ENCODE data around the gene CIROP. TPM values are rescaled to one million over a fixed set of nuclear protein-coding genes. Genes with fewer than 3 reads are reported as not detected.

Gene CIROP, protein sequence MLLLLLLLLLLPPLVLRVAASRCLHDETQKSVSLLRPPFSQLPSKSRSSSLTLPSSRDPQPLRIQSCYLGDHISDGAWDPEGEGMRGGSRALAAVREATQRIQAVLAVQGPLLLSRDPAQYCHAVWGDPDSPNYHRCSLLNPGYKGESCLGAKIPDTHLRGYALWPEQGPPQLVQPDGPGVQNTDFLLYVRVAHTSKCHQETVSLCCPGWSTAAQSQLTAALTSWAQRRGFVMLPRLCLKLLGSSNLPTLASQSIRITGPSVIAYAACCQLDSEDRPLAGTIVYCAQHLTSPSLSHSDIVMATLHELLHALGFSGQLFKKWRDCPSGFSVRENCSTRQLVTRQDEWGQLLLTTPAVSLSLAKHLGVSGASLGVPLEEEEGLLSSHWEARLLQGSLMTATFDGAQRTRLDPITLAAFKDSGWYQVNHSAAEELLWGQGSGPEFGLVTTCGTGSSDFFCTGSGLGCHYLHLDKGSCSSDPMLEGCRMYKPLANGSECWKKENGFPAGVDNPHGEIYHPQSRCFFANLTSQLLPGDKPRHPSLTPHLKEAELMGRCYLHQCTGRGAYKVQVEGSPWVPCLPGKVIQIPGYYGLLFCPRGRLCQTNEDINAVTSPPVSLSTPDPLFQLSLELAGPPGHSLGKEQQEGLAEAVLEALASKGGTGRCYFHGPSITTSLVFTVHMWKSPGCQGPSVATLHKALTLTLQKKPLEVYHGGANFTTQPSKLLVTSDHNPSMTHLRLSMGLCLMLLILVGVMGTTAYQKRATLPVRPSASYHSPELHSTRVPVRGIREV
- total RNA-seq (not detected), polyA plus RNA-seq (not detected)

DNA sequence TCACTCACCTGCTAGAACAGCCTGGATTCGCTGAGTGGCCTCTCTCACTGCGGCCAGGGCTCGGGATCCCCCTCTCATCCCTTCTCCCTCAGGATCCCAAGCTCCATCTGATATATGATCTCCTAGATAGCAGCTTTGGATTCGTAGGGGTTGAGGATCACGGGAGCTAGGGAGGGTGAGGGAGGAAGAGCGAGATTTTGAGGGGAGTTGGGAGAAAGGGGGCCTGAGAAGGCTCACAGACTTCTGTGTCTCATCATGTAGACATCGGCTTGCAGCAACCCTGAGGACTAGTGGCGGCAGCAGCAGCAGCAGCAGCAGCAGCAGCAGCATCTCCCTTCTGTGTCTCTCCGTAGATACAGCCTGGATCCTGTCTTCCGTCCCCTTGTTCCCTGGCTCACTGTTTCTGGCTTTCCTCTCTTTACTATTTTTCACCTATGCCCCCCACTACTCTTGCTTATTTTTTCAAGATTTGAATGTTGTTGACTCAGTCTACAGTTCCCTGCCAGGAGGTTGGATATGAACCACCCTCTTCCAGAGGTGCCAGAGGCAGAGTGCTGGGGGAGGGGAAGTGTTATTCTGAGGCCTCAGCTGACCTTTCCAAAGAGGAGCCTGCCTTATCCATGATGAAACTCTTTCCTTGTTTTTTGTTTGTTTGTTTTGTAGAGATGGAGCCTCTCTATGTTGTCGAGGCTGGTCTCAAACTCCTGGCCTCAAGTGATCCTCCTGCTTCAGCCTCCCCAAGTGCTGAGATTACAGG lies at the start of gene CIROP:
Gene CIROP, minus strand, starts transcription at position 399 of the 757 bp plus-strand sequence. Its CDS starts 69 bp downstream, at position 330.
- TF ChIP-seq FOXA1 (IDR thresholded peaks at IDR 0.05) (no peak), JUND (IDR thresholded peaks at IDR 0.05) (no peak), YY1 (IDR thresholded peaks at IDR 0.05) (no peak), FOXA2 (IDR thresholded peaks at IDR 0.05) (no peak), EGR1 (IDR thresholded peaks at IDR 0.05; ENCODE audit: low read depth in 2 of 2) (no peak), TAF1 (conservative IDR thresholded peaks at IDR 0.05) (no peak), HNF4A (conservative IDR thresholded peaks at IDR 0.05) (no peak), NR2F2 (IDR thresholded peaks at IDR 0.05) (no peak), SP1 (IDR thresholded peaks at IDR 0.05) (no peak), GABPA (IDR thresholded peaks at IDR 0.05 in 1 of 2, conservative IDR thresholded peaks at IDR 0.05 in 1 of 2) (no peak)
- TF ChIP-seq, protein P1, sequence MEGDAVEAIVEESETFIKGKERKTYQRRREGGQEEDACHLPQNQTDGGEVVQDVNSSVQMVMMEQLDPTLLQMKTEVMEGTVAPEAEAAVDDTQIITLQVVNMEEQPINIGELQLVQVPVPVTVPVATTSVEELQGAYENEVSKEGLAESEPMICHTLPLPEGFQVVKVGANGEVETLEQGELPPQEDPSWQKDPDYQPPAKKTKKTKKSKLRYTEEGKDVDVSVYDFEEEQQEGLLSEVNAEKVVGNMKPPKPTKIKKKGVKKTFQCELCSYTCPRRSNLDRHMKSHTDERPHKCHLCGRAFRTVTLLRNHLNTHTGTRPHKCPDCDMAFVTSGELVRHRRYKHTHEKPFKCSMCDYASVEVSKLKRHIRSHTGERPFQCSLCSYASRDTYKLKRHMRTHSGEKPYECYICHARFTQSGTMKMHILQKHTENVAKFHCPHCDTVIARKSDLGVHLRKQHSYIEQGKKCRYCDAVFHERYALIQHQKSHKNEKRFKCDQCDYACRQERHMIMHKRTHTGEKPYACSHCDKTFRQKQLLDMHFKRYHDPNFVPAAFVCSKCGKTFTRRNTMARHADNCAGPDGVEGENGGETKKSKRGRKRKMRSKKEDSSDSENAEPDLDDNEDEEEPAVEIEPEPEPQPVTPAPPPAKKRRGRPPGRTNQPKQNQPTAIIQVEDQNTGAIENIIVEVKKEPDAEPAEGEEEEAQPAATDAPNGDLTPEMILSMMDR (IDR thresholded peaks at IDR 0.05; ENCODE audit: low read depth, low read length, missing input control): no peak
- TF ChIP-seq, protein P2, sequence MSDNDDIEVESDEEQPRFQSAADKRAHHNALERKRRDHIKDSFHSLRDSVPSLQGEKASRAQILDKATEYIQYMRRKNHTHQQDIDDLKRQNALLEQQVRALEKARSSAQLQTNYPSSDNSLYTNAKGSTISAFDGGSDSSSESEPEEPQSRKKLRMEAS (IDR thresholded peaks at IDR 0.05): no peak
- TF ChIP-seq, protein P3, sequence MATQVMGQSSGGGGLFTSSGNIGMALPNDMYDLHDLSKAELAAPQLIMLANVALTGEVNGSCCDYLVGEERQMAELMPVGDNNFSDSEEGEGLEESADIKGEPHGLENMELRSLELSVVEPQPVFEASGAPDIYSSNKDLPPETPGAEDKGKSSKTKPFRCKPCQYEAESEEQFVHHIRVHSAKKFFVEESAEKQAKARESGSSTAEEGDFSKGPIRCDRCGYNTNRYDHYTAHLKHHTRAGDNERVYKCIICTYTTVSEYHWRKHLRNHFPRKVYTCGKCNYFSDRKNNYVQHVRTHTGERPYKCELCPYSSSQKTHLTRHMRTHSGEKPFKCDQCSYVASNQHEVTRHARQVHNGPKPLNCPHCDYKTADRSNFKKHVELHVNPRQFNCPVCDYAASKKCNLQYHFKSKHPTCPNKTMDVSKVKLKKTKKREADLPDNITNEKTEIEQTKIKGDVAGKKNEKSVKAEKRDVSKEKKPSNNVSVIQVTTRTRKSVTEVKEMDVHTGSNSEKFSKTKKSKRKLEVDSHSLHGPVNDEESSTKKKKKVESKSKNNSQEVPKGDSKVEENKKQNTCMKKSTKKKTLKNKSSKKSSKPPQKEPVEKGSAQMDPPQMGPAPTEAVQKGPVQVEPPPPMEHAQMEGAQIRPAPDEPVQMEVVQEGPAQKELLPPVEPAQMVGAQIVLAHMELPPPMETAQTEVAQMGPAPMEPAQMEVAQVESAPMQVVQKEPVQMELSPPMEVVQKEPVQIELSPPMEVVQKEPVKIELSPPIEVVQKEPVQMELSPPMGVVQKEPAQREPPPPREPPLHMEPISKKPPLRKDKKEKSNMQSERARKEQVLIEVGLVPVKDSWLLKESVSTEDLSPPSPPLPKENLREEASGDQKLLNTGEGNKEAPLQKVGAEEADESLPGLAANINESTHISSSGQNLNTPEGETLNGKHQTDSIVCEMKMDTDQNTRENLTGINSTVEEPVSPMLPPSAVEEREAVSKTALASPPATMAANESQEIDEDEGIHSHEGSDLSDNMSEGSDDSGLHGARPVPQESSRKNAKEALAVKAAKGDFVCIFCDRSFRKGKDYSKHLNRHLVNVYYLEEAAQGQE (IDR thresholded peaks at IDR 0.05): no peak
- no peak for DNase-seq (ENCODE audit: low spot score)
- Histone ChIP-seq H3K4me3 (ENCODE audit: low read depth in 1 of 3, low read length in 3 of 3) (no peak within 1 kb of the TSS), H3K9me3 (ENCODE audit: control insufficient read depth in 4 of 4, low read length in 3 of 4) (no peaks in the 10 kb centered on the region), H3K9ac (ENCODE audit: low read depth in 1 of 2, low read length in 2 of 2) (no peak within 1 kb of the TSS), H3K27me3 (ENCODE audit: control insufficient read depth in 4 of 4, insufficient read depth in 4 of 4, low read length in 3 of 4) (no peaks in the 10 kb centered on the region), H3K27ac (ENCODE audit: low read depth in 1 of 2, low read length in 2 of 2) (no peak within 1 kb of the TSS), H3K4me1 (ENCODE audit: control insufficient read depth in 4 of 4, insufficient read depth in 4 of 4, low read length in 3 of 4) (no peaks in the 10 kb centered on the region), H3K36me3 (ENCODE audit: control insufficient read depth in 4 of 4, insufficient read depth in 3 of 4, low read depth in 1 of 4, low read length in 3 of 4) (no peaks in the 10 kb centered on the region)
- WGBS: 72% methylated on average over 11 of the region's 11 CpGs
